CD4-positive, alpha-beta memory T cell (primary cell): ENCODE measurements around the gene SAYSD1. TPM values are rescaled to one million over a fixed set of nuclear protein-coding genes. Genes with fewer than 3 reads are reported as not detected.

ENCODE experiments used
- CTCF ChIA-PET: fragments of 350-600 bp; sonication (Branson Sonifier 250); formaldehyde crosslinking; loops from one replicate; lab custom pipeline; 2021; ENCODE audit warnings: inconsistent platforms; ENCODE audit not compliant: partially characterized antibody; lab: Charles Lee
- POLR2A ChIA-PET: fragments of 350-600 bp; sonication (Branson Sonifier 250); formaldehyde crosslinking; loops from one replicate; lab custom pipeline; 2021; ENCODE audit not compliant: partially characterized antibody; lab: Charles Lee
- DNase-seq, 5 donors: peaks; one replicate each; pipeline versions ENCODE4 v3.0.0 to v3.0.0-alpha.2; 2020 to 2022; ENCODE audit warnings: mixed read lengths in 1 of 5
- H3K27ac ChIP-seq: one replicate; pipeline ENCODE4 v1.7.0; 2013; ENCODE audit warnings: low read depth, low read length
- H3K27me3 ChIP-seq: 2 replicates; pipeline ENCODE4 v1.7.0; 2013; ENCODE audit warnings: mild to moderate bottlenecking, low read length, moderate library complexity; ENCODE audit not compliant: insufficient read depth
- H3K36me3 ChIP-seq: 2 replicates; pipeline ENCODE4 v1.7.0; 2013; ENCODE audit warnings: mild to moderate bottlenecking, low read length, moderate library complexity; ENCODE audit not compliant: insufficient read depth
- H3K4me1 ChIP-seq: 2 replicates; pipeline ENCODE4 v1.7.0; 2013; ENCODE audit warnings: mild to moderate bottlenecking, low read length, moderate library complexity; ENCODE audit not compliant: insufficient read depth
- H3K4me3 ChIP-seq, 2 donors: one replicate each; pipeline ENCODE4 v1.7.0; 2013; ENCODE audit warnings: low read length in 2 of 2, mild to moderate bottlenecking in 1 of 2
- H3K9me3 ChIP-seq, 2 donors: one replicate each; pipeline ENCODE4 v1.7.0; 2013; ENCODE audit warnings: low read length in 2 of 2, control low read depth in 1 of 2; ENCODE audit not compliant: control insufficient read depth in 1 of 2
- H3K27ac Mint-ChIP-seq, 7 donors: one replicate each; pipeline ENCODE4 v1.8.0; 2020 to 2021; ENCODE audit warnings: mixed read lengths in 7 of 7, mild to moderate bottlenecking in 6 of 7, inconsistent platforms in 3 of 7, moderate library complexity in 3 of 7
- H3K27me3 Mint-ChIP-seq, 2 donors: one replicate each; pipeline ENCODE4 v1.8.0; 2020 to 2021; ENCODE audit warnings: mixed read lengths in 2 of 2
- H3K36me3 Mint-ChIP-seq, 2 donors: one replicate each; pipeline ENCODE4 v1.8.0; 2020 to 2021; ENCODE audit warnings: mixed read lengths in 2 of 2, inconsistent platforms in 1 of 2, mild to moderate bottlenecking in 1 of 2
- H3K4me1 Mint-ChIP-seq, 4 donors: one replicate each; pipeline ENCODE4 v1.8.0; 2020 to 2021; ENCODE audit warnings: mixed read lengths in 4 of 4, mild to moderate bottlenecking in 1 of 4
- H3K4me3 Mint-ChIP-seq, 8 donors: one replicate each; pipeline ENCODE4 v1.8.0; 2020 to 2021; ENCODE audit warnings: mixed read lengths in 8 of 8, mild to moderate bottlenecking in 7 of 8, moderate library complexity in 6 of 8, inconsistent platforms in 3 of 8
- H3K9me3 Mint-ChIP-seq, 8 donors: one replicate each; pipeline ENCODE4 v1.8.0; 2020 to 2021; ENCODE audit warnings: mixed read lengths in 8 of 8, mild to moderate bottlenecking in 5 of 8, inconsistent platforms in 3 of 8, moderate library complexity in 1 of 8
- intact Hi-C: fragments of 100-400 bp; cut with micrococcal nuclease; formaldehyde crosslinking; loops from one replicate; pipeline ENCODE4 v1.15.1; 2023
- polyA plus RNA-seq, 2 donors: library from polyadenylated mRNA; unstranded; fragments of 300-500 nt; fragmentation: Illumina TruSeq; gene quantifications; one replicate each; pipeline ENCODE4 v1.2.3, GENCODE V29; 2021
- total RNA-seq, 2 experiments: library from RNA; stranded (reverse); gene quantifications; one replicate each; pipeline ENCODE4 v1.2.3, GENCODE V29; 2021

SAYSD1 gene
- total and polyA plus RNA-seq, 4 experiments from 2014 or later: 14.0 to 22.4 (median 20.9) TPM

DNA sequence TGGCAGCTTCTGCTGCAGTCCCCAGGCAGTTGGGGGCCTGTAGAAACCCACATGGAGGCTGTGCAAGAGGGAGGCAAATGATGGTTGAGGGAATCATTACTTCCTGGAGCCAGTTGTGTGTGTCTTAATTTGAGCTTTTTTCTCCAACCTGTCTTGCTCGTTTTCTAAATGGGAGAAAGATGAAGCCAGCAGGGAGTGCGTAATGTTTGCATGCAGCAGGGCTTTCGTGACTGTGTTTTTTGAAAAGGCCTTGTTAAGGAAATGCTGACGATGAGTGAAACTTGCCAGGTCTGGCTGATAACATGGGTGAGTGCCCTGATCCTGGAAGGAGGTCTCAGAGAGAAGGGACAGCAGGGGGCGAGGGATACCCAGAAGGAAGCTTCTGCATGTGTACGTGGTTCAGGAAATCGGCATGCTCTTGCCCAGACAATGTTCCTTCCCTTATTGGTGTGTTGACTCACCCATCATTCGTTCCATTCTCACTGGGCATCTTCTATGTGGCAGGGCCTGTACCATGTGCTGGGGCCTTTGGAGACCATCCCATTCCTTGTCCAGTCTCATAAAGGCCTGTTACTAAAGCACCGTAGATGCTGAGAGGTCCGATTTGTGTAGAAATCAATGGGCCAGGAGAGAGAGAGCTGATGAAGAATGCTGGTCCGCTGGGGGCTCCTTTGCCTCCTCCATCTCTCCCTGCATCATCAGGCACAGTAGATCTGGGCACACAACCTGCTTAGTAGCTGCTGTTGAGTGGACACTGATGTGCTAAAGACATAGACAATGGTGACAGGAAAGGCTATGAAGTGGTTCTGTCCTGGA lies 39.0 kb downstream of the SAYSD1 start:
- H3K4me1 ChIP-seq: no peaks in the 10 kb centered on the region
- H3K4me3 ChIP-seq: no peak overlapping the region
- POLR2A ChIA-PET: interaction anchor here (0.8 kb wide), 1 partner anchor 39 kb away, joined by 3 read pairs; the partner anchor contains the start of gene SAYSD1
- no peak overlapping the region for H3K27ac ChIP-seq
- DNase-seq: no peak
- H3K36me3 Mint-ChIP-seq: no peaks in the 10 kb centered on the region
- H3K27me3 Mint-ChIP-seq: peaks cover 0 to 3% of the 10 kb centered on the region in 2 donors
- no peaks in the 10 kb centered on the region for H3K27me3 ChIP-seq
- CTCF ChIA-PET: no interaction called here
- no peak overlapping the region for H3K4me3 Mint-ChIP-seq
- no peak overlapping the region for H3K27ac Mint-ChIP-seq
- intact Hi-C loops: no loop called here
- no peaks in the 10 kb centered on the region for H3K4me1 Mint-ChIP-seq
- H3K9me3 Mint-ChIP-seq: no peaks in the 10 kb centered on the region
- no peaks in the 10 kb centered on the region for H3K36me3 ChIP-seq
- H3K9me3 ChIP-seq: no peaks in the 10 kb centered on the region

- Mint-ChIP-seq H3K27me3 (peaks cover 0 to 3% of the 10 kb centered on the region in 2 donors), H3K4me1 (no peaks in the 10 kb centered on the region), H3K9me3 (no peaks in the 10 kb centered on the region), H3K36me3 (no peaks in the 10 kb centered on the region), H3K27ac (no peak overlapping the region), H3K4me3 (no peak overlapping the region)
- no peak overlapping the region for H3K27ac ChIP-seq
- H3K4me1 ChIP-seq: no peaks in the 10 kb centered on the region
- H3K9me3 ChIP-seq: no peaks in the 10 kb centered on the region
- DNase-seq: no peak
- H3K27me3 ChIP-seq: no peaks in the 10 kb centered on the region
- intact Hi-C loops: no loop called here
- no peak overlapping the region for H3K4me3 ChIP-seq
- POLR2A ChIA-PET: interaction anchor here (0.8 kb wide), 1 partner anchor 40 kb away, joined by 3 read pairs; the partner anchor contains the start of gene SAYSD1
- CTCF ChIA-PET: no interaction called here
- H3K36me3 ChIP-seq: no peaks in the 10 kb centered on the region
Observed at GRCh38 chr6:39075010-39075686, 39.8 kb downstream of the SAYSD1 start.

DNA sequence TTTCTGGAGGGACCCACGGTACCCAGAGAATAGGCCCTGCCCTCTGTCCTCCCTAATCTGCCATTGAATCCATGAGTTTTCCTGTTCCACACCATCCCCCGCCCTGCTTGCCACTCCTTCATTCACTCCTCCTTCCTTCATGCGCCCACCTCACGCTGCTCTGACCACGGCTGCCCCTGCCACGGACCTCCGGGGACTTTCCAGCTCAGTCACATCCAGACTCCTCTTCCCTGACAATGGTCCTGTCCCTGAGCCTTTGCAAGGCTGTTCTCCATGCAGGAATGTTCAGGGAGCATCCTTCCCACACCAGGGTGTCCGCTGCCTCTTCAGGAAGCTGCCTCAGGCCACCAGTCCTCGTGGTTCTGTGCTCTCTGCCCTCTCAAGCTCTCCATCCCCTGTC lies 40.5 kb downstream of the SAYSD1 start:
- Mint-ChIP-seq H3K9me3 (no peaks in the 10 kb centered on the region), H3K36me3 (no peaks in the 10 kb centered on the region), H3K27ac (no peak overlapping the region), H3K4me3 (no peak overlapping the region), H3K4me1 (no peaks in the 10 kb centered on the region), H3K27me3 (peaks cover 0 to 3% of the 10 kb centered on the region in 2 donors)
- no peak for DNase-seq
- Histone ChIP-seq H3K36me3 (no peaks in the 10 kb centered on the region), H3K4me3 (no peak overlapping the region), H3K9me3 (no peaks in the 10 kb centered on the region), H3K27me3 (no peaks in the 10 kb centered on the region), H3K27ac (no peak overlapping the region), H3K4me1 (no peaks in the 10 kb centered on the region)
- intact Hi-C loops: no loop called here
- CTCF ChIA-PET: no interaction called here
- POLR2A ChIA-PET: no interaction called here

GRCh38 chr6:39073471-39074355 lies 41.3 kb downstream of the SAYSD1 start:
- Histone ChIP-seq H3K27me3 (no peaks in the 10 kb centered on the region), H3K4me3 (no peak overlapping the region), H3K9me3 (no peaks in the 10 kb centered on the region), H3K36me3 (no peaks in the 10 kb centered on the region), H3K27ac (no peak overlapping the region), H3K4me1 (no peaks in the 10 kb centered on the region)
- POLR2A ChIA-PET: no interaction called here
- H3K27ac Mint-ChIP-seq: no peak overlapping the region
- H3K4me1 Mint-ChIP-seq: no peaks in the 10 kb centered on the region
- no peaks in the 10 kb centered on the region for H3K9me3 Mint-ChIP-seq
- no peaks in the 10 kb centered on the region for H3K36me3 Mint-ChIP-seq
- intact Hi-C loops: no loop called here
- peaks cover 0 to 3% of the 10 kb centered on the region in 2 donors for H3K27me3 Mint-ChIP-seq
- H3K4me3 Mint-ChIP-seq: no peak overlapping the region
- CTCF ChIA-PET: no interaction called here
- no peak for DNase-seq

- Histone ChIP-seq H3K27me3 (no peaks in the 10 kb centered on the region), H3K27ac (no peak overlapping the region), H3K4me1 (no peaks in the 10 kb centered on the region), H3K4me3 (no peak overlapping the region), H3K9me3 (no peaks in the 10 kb centered on the region), H3K36me3 (no peaks in the 10 kb centered on the region)
- Mint-ChIP-seq H3K4me3 (no peak overlapping the region), H3K27me3 (peaks cover 0 to 3% of the 10 kb centered on the region in 2 donors), H3K36me3 (no peaks in the 10 kb centered on the region), H3K4me1 (no peaks in the 10 kb centered on the region), H3K9me3 (no peaks in the 10 kb centered on the region), H3K27ac (no peak overlapping the region)
- DNase-seq: no peak
- intact Hi-C loops: no loop called here
- POLR2A ChIA-PET: no interaction called here
- CTCF ChIA-PET: interaction anchor here (0.6 kb wide), 1 partner anchor 65 kb away, joined by 4 read pairs; no protein-coding TSS in a partner anchor
Observed at GRCh38 chr6:39072830-39073229, 42.2 kb downstream of the SAYSD1 start.

GRCh38 chr6:39068391-39068790 lies 46.6 kb downstream of the SAYSD1 start:
- no peak overlapping the region for H3K4me3 Mint-ChIP-seq
- no peak for DNase-seq
- H3K36me3 Mint-ChIP-seq: no peaks in the 10 kb centered on the region
- H3K27me3 ChIP-seq: no peaks in the 10 kb centered on the region
- POLR2A ChIA-PET: no interaction called here
- no peaks in the 10 kb centered on the region for H3K4me1 ChIP-seq
- H3K36me3 ChIP-seq: no peaks in the 10 kb centered on the region
- H3K27me3 Mint-ChIP-seq: peaks cover 4 to 8% of the 10 kb centered on the region in 2 donors
- no peak overlapping the region for H3K27ac Mint-ChIP-seq
- H3K27ac ChIP-seq: no peak overlapping the region
- no peaks in the 10 kb centered on the region for H3K9me3 ChIP-seq
- CTCF ChIA-PET: no interaction called here
- H3K4me1 Mint-ChIP-seq: no peaks in the 10 kb centered on the region
- no peaks in the 10 kb centered on the region for H3K9me3 Mint-ChIP-seq
- intact Hi-C loops: no loop called here
- H3K4me3 ChIP-seq: no peak overlapping the region

DNA sequence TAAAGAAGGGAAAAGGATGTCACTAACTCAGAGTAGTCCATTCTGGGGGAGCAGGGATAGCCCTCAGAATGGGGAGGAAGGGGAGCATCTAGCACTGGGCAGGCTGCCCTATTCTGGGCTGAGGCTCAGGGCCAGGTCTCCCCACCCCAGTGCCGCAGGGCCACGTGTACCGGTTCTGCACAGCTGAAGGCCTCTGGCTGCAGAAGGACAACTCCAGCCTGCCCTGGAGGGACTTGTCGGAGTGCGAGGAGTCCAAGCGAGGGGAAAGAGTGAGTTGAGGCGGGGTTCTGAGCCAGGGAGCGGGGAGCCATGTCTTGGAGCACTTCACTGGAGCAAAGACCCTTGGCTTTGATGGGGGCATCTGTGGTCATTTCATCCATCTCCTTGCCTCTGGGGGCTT lies 49.4 kb downstream of the SAYSD1 start:
- Histone ChIP-seq H3K36me3 (no peaks in the 10 kb centered on the region), H3K4me1 (no peaks in the 10 kb centered on the region), H3K9me3 (no peaks in the 10 kb centered on the region), H3K27me3 (no peaks in the 10 kb centered on the region), H3K27ac (no peak overlapping the region), H3K4me3 (no peak overlapping the region)
- Mint-ChIP-seq H3K27ac (no peak overlapping the region), H3K9me3 (no peaks in the 10 kb centered on the region), H3K36me3 (no peaks in the 10 kb centered on the region), H3K4me3 (no peak overlapping the region), H3K4me1 (no peaks in the 10 kb centered on the region), H3K27me3 (peaks cover 8 to 12% of the 10 kb centered on the region in 2 donors)
- ChIA-PET POLR2A (no interaction called here), CTCF (no interaction called here)
- intact Hi-C loops: no loop called here
- DNase-seq: no peak
